Adipose tissue (tissue), 3 donors: Measurements from ENCODE around the gene LGR4. TPM values are rescaled to one million over a fixed set of nuclear protein-coding genes. Genes with fewer than 3 reads are reported as not detected.

Experiments
- H3K27ac ChIP-seq: one replicate; pipeline ENCODE4 v1.5.1; 2013; ENCODE audit warnings: low read depth, low read length
- WGBS, 3 donors: extraction: QIAGEN DNeasy Blood & Tissue Kit; methylation state at CpG; one replicate each; pipeline ENCODE4 v1.1.7; 2013; 5-methylcytosine and 5-hydroxymethylcytosine counted together
- polyA plus RNA-seq, 3 donors: library from polyadenylated mRNA; stranded (reverse); fragments of 200-250 nt; gene quantifications; one replicate each; pipeline ENCODE4 v1.2.3, GENCODE V29; 2013
- donor health status: healthy with polysubstance abuse.
- donor health status: Bipolar disorder and iron deficiency.
- donor health status: healthy.

The LGR4 gene
- polyA plus RNA-seq, 3 donors: 3.0 to 26.1 (median 19.2) TPM

GRCh38 chr11:27495710-27496300 is 23.2 kb upstream of the LGR4 start:
- H3K27ac ChIP-seq: no peak overlapping the region

GRCh38 chr11:27489092-27489491 is 16.5 kb upstream of the LGR4 start:
- no peak overlapping the region for H3K27ac ChIP-seq
- WGBS, 3 donors: 69 to 93% (median 84%) methylated on average over 5 of the region's 5 CpGs

More at GRCh38 chr11:27495710-27496300, 23.2 kb upstream of the LGR4 start:
- 73 to 91% (median 89%) methylated on average over 1 of the region's 1 CpG for WGBS, 3 donors

- H3K27ac ChIP-seq: no peak overlapping the region
- WGBS, 3 donors: 64 to 87% (median 68%) methylated on average over 6 of the region's 6 CpGs
These were observed 15.1 kb upstream of the LGR4 start for GRCh38 chr11:27487706-27488105.

- WGBS, 3 donors: 39 to 41% (median 40%) methylated on average over 4 of the region's 4 CpGs
- H3K27ac ChIP-seq: no peak overlapping the region
These were observed 13.6 kb upstream of the LGR4 start for GRCh38 chr11:27485930-27486773.

- no peak overlapping the region for H3K27ac ChIP-seq
- 87 to 93% (median 88%) methylated on average over 2 of the region's 2 CpGs for WGBS, 3 donors
These were observed 10.2 kb upstream of the LGR4 start for GRCh38 chr11:27482793-27483192.

- no peak overlapping the region for H3K27ac ChIP-seq
- 91 to 99% (median 95%) methylated on average over 4 of the region's 4 CpGs for whole genome bisulfite sequencing, 3 donors
These were observed 9.4 kb upstream of the LGR4 start for GRCh38 chr11:27481992-27482391.

- 73 to 94% (median 84%) methylated on average over 2 of the region's 2 CpGs for WGBS, 3 donors
- no peak overlapping the region for H3K27ac ChIP-seq
These were observed 5.2 kb upstream of the LGR4 start for GRCh38 chr11:27477831-27478230.

GRCh38 chr11:27477243-27477642 is 4.7 kb upstream of the LGR4 start:
- H3K27ac ChIP-seq: no peak overlapping the region

- 81 to 96% (median 95%) methylated on average over 5 of the region's 5 CpGs for whole genome bisulfite sequencing, 3 donors
- no peak overlapping the region for H3K27ac ChIP-seq
These were observed 3.0 kb upstream of the LGR4 start for GRCh38 chr11:27475622-27476021.

GRCh38 chr11:27473017-27473406 is 422 bp upstream of the LGR4 start:
- WGBS, 3 donors: 2 to 15% (median 10%) methylated on average over 9 of the region's 9 CpGs
- no peak overlapping the region for H3K27ac ChIP-seq

GRCh38 chr11:27471589-27472397 is 797 bp downstream of the LGR4 start:
- WGBS, 3 donors: 0 to 1% (median 1%) methylated on average over 63 to 79 of the region's 79 CpGs

GRCh38 chr11:27470826-27471588 is 1.6 kb downstream of the LGR4 start:
- 12 to 36% (median 35%) methylated on average over 21 of the region's 21 CpGs for WGBS, 3 donors
- no peak overlapping the region for H3K27ac ChIP-seq

More at GRCh38 chr11:27471589-27472397, 797 bp downstream of the LGR4 start:
- H3K27ac ChIP-seq: peak overlapping the region; percentile 9

GRCh38 chr11:27470166-27470565 is 2.4 kb downstream of the LGR4 start:
- H3K27ac ChIP-seq: no peak overlapping the region
- 32 to 80% (median 69%) methylated on average over 3 of the region's 3 CpGs for WGBS, 3 donors

GRCh38 chr11:27468995-27469695 is 3.4 kb downstream of the LGR4 start:
- WGBS, 3 donors: 33 to 88% (median 75%) methylated on average over 8 of the region's 8 CpGs
- no peak overlapping the region for H3K27ac ChIP-seq

- 29 to 79% (median 74%) methylated on average over 5 of the region's 5 CpGs for WGBS, 3 donors
- no peak overlapping the region for H3K27ac ChIP-seq
These were observed 4.2 kb downstream of the LGR4 start for GRCh38 chr11:27468209-27468994.

GRCh38 chr11:27467181-27467913 is 5.2 kb downstream of the LGR4 start:
- no peak overlapping the region for H3K27ac ChIP-seq
- 53 to 94% (median 92%) methylated on average over 13 of the region's 13 CpGs for WGBS, 3 donors
